HG03354 (cell line): Measurements from ENCODE around the gene RGL2.
A peak's percentile ranks its signal among the peaks of the same experiment; 100 is the strongest.

ENCODE experiments used
- ATAC-seq: cut with Tn5 transposase; IDR thresholded peaks from one replicate; pipeline ENCODE4 v1.9.1; 2021; ENCODE audit warnings: mild to moderate bottlenecking; ENCODE audit not compliant: unreplicated experiment, poor library complexity, severe bottlenecking

The RGL2 gene

GRCh38 chr6:33248932-33249731 lies 49.6 kb downstream of the RGL2 start:
- peak; percentile 90 for ATAC-seq

- ATAC-seq = no peak
These were observed 50.2 kb downstream of the RGL2 start for GRCh38 chr6:33248643-33248931.

DNA sequence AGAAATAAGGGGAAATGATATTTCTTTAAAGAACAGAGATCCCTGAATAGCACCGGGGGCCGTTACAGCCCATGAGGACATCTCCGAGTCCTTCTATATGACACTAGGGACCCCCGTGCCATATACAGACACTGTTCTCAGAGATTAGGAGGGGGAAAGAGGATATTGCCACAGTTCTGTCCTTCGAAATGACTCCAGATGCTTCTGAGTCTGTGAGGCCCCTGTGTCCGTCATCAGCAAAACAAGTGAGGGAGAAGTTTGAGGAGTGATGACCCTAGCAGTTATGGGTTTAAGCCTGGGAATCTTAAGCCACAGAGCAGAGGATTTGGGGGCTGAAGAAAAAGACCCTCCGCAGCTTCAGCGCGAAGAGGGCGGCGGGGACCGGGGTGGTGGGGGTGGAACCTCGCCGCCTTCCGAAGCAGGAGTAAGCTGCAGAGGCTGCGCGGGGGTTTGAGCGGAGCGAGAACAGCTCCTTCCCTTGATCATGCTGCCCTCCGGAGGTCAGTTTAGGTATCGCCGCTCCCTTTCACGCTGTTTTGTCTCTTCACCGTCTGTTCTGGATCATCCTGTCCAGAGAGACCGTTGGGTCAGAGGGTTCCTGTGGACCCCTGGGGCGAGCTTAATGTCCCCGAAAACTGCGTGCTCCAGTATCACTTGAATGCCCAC lies 50.6 kb downstream of the RGL2 start:
- ATAC-seq = peak; percentile 50

GRCh38 chr6:33243476-33243875 lies 55.3 kb downstream of the RGL2 start:
- ATAC-seq = no peak

GRCh38 chr6:33241968-33242367 lies 56.8 kb downstream of the RGL2 start:
- no peak for ATAC-seq
